ENCODE results near the gene TSC1.

Gene TSC1

DNA sequence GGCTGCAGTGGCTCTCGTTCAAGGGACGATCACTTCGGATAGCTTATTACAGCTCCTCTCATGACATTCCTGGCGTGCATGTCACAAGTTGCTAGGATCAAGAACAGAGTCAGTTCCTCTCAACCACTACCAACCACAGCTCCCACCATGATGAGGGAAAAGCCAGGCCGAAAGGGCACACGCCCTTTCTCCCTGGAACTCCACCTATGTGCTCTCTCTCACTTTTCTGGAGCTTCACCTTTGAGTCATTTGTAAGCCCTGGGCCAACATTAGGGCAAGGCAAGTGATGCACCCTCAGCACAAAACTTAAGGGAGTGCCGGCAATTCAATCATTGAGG, 64.1 kb downstream of the TSC1 start:
- TF ChIP-seq, protein P1, sequence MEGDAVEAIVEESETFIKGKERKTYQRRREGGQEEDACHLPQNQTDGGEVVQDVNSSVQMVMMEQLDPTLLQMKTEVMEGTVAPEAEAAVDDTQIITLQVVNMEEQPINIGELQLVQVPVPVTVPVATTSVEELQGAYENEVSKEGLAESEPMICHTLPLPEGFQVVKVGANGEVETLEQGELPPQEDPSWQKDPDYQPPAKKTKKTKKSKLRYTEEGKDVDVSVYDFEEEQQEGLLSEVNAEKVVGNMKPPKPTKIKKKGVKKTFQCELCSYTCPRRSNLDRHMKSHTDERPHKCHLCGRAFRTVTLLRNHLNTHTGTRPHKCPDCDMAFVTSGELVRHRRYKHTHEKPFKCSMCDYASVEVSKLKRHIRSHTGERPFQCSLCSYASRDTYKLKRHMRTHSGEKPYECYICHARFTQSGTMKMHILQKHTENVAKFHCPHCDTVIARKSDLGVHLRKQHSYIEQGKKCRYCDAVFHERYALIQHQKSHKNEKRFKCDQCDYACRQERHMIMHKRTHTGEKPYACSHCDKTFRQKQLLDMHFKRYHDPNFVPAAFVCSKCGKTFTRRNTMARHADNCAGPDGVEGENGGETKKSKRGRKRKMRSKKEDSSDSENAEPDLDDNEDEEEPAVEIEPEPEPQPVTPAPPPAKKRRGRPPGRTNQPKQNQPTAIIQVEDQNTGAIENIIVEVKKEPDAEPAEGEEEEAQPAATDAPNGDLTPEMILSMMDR (IDR thresholded peaks at IDR 0.05; ENCODE audit: low read depth, low read length): no peak
- H3K4me3 ChIP-seq (ENCODE audit: low read depth, low read length): no peak overlapping the region

DNA sequence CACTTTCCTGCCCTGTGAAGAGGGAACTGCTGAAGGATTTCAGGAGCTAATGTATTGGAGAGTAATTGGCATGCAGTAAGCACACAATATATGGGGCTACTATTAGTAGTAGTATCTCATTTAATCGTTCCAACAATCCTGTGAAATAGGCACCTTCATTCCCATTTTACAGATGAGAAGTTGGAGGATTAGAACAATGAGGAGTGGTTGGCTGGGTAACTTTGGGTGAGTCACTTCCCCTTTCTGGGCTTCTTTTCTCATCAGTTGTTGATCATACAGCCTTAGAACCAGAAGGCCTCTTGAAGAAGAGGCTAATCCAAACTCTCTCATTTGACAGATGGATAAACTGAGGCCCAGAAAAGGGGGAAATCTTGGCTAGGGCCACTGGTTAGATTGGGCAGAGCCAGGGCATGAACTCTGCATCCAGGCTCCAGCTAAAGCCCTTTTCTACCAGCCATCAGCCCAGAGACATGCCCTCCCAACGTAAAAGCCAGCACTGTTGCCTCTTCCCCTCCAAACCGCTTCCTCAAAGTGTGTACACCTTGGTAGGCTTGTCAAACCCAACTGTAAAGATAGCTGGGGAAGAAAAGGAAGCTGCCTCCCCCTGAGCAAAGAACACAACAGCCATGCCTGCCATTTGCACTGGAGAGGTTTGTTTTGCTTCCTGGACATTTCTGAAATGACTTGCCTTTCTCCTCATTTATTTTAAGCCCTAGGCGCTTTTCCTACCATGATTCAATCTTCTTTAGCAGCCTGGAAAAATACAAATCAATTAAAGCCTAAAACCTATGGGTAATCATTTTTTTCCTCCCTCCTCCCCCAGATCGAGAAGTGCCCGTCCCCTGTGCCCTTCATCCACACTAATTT, 64.7 kb downstream of the TSC1 start:
- no peak overlapping the region for H3K4me3 ChIP-seq (ENCODE audit: low read depth, low read length)
- TF ChIP-seq, protein P1 (IDR thresholded peaks at IDR 0.05; ENCODE audit: low read depth, low read length): no peak

DNA sequence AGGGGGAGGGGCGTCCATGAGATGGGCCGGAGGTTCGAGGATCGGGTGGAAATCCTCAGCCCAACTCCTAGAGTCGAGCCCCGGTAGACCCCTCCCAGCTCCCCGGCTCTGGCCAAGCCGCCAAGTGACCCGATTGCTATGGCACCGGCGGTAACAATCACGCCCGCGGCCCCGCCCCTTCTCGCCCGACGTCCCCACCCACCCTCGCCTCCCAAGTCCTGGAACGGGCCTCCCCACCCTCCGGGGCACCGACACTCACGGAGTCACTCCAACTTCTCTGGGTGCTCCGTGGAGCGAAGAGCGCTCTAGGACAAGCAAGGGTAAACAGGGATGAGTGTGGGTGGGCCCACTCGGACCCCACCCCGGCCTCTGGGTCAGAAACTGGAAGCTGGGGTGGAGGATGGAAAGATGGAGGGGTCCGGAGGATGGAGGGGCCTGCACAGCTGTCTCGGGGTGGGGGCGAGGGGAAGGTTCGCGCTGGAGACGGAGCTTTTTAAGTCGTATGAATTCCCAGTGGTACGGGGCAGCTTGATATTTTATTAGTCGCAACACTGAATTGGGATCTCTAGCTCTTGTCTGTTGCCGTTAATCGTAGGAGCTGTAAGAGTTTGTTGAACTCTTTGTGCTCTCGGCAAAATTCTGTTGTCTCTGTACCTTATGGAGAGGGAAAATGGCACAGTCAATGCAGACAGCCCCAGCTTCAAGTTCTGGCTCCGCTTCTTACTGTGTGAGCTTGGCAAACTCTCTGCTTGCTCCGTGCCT, 65.5 kb downstream of the TSC1 start, which contains the start of gene SPACA9:
Gene SPACA9, plus strand, starts transcription at position 204 of the 762 bp plus-strand sequence. CDS start 5,050 bp downstream, outside the sequence.
- H3K4me3 ChIP-seq (ENCODE audit: low read depth, low read length): peak within 1 kb of the TSS; percentile 93
- TF ChIP-seq, protein P1 (IDR thresholded peaks at IDR 0.05; ENCODE audit: low read depth, low read length): no peak

DNA sequence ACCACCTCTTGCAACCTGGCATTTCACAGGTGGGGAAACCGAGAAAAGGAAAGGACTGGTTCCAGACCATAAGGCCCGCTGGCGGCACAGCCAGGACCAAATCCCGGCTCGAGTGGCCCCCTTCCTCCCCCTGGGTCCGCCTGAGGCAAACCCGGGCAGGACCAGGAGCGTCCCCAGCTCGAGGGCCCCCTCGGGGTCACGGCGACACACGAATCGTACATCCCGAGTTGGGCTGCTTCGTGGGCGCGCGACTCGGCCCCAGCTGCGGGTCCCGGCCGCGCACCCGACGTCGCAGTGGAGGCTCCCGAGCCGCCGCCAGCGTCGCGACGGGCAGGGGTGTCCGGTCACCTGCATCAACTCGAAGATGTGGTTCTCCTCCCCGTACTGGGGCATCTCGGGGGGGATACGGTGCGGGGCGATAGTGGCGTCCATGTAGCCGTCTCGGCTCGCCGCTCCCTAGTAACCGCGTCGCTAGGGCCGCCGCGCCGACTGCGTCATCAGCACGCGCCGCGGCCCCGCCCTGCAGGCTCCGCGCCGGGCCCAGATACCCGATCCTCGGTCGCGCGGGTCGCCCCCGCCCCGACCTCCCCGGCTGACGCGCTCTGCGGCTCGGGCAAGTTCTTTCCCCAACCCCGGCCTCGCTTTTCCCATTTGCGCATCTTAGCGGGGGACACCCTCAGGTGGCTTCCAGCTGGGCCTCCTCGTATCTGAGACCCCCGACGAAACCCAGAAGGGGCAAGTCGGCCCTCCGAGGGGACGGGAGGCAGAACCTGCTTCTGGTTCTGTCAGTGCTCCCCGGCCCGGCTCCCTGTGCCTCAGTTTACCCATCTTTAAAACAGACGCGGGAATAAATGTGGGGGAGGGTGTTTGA, 66.4 kb downstream of the TSC1 start, which contains the start of gene AK8:
Gene AK8, minus strand, starts transcription at position 461 of the 871 bp plus-strand sequence. Its CDS starts 29 bp downstream, at position 432.
- H3K4me3 ChIP-seq (ENCODE audit: low read depth, low read length): peak within 1 kb of the TSS; percentile 93
- TF ChIP-seq, protein P1 (IDR thresholded peaks at IDR 0.05; ENCODE audit: low read depth, low read length): no peak

DNA sequence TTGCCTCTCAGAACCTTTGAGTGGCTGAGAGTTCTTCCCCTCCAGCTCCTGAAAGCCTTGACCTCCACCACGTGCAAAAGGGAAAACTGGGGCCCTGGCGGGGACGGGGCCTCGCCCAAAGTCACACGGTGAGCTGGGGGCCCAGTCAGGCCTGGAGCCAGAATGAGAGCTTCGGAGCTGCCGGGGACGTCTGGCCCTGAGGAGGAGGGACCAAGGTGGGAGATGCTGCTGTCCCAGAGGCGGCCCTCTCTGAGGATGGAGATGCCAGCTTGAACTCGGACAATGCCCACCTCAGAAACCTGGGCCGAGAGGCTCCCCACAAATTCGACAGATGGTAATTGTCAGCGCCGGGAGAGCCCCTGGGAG, 67.0 kb downstream of the TSC1 start:
- H3K4me3 ChIP-seq (ENCODE audit: low read depth, low read length): peak overlapping the region; percentile 93
- TF ChIP-seq, protein P1 (IDR thresholded peaks at IDR 0.05; ENCODE audit: low read depth, low read length): no peak

DNA sequence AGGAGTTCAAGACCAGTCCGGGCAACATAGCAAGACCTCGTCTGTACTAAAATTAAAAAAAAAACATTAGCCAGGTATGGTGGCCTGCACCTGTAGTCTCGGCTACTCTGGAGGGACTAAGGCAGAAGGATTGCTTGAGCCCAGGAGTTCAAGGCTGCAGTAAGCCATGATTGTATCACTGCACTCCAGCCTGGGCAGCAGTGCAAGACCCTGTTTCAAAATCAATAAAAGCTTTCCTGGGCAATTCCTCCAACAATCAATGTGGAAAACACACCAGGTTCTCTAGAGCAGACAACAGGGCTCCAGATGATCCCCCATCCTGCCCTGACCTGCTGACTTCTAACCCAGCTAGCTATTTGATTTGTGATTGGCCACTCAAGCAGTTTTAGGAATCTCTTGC, 67.6 kb downstream of the TSC1 start:
- TF ChIP-seq, protein P1 (IDR thresholded peaks at IDR 0.05; ENCODE audit: low read depth, low read length): no peak

More for the DNA sequence above, 67.6 kb downstream of the TSC1 start:
- H3K4me3 ChIP-seq (ENCODE audit: low read depth, low read length): no peak overlapping the region

Data from WI38 (cell line).